Neural crest cell (in vitro differentiated cells): ENCODE data around the gene PNPLA5. TPM values are rescaled to one million over a fixed set of nuclear protein-coding genes. Genes with fewer than 3 reads are reported as not detected.

Source experiments
- DNase-seq: peaks from one replicate; pipeline ENCODE4 v3.0.0; 2021; ENCODE audit warnings: low read depth, mixed read lengths, low spot score
- H3K27ac Mint-ChIP-seq: one replicate; pipeline ENCODE4 v1.8.0; 2021; ENCODE audit warnings: mild to moderate bottlenecking, mixed read lengths; ENCODE audit not compliant: unreplicated experiment
- H3K27me3 Mint-ChIP-seq: 2 replicates; pipeline ENCODE4 v1.8.0; 2021; ENCODE audit warnings: low read depth, mild to moderate bottlenecking, mixed read lengths
- H3K36me3 Mint-ChIP-seq: 2 replicates; pipeline ENCODE4 v1.8.0; 2021; ENCODE audit warnings: low read depth, mild to moderate bottlenecking, mixed read lengths
- H3K4me1 Mint-ChIP-seq: 2 replicates; pipeline ENCODE4 v1.8.0; 2021; ENCODE audit warnings: mixed read lengths
- H3K4me3 Mint-ChIP-seq: one replicate; pipeline ENCODE4 v1.8.0; 2021; ENCODE audit warnings: mild to moderate bottlenecking, mixed read lengths
- H3K9me3 Mint-ChIP-seq: 2 replicates; pipeline ENCODE4 v1.8.0; 2021; ENCODE audit warnings: mixed read lengths
- total RNA-seq: library from RNA; stranded (reverse); gene quantifications from 2 replicates; pipeline ENCODE4 v1.2.1, GENCODE V29; 2021
- TF ChIP-seq, protein P1 (sequence below): fragments of 200-600 bp; sonication (generic); conservative IDR thresholded peaks from 2 replicates; pipeline ENCODE4 v1.5.0; 2021; ENCODE audit warnings: antibody characterized with exemption, mild to moderate bottlenecking

PNPLA5 gene
- total RNA-seq, 1 donor from 2014 or later = not detected

DNA sequence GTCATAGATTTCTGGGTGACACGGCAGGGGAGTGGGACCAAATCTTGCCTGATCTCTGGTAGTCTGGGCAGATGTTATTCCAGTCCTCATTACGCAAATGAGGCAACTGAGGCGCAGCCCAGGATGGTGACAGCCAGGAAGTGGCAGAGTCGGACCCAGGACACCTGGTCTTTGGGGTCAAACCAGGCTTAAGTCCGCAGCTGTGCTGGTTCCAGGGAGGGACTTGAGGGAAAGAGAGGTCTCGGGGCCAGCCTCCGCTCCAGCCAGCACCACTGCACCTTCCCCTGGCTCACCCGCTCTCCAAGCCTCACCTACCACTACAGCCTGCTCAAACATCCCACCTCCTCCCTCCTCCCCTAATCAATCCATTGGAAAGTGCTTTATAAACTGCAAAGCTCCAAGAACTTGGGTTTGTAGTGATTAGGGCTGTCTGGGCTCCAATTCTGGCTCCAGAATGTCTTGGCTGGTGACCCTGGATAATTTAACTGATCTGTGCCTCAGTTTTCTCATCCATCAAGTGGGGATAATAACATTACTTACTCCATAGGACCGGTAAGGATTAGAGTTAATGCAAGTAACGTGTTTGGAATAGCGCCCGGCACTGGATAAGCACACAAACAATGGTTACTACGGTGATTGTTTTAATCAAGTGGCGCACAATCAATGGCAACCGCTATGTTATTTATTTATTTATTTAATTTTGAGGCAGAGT, 526 bp upstream of the PNPLA5 start:
- no peak overlapping the region for H3K4me3 Mint-ChIP-seq
- no peaks in the 10 kb centered on the region for H3K9me3 Mint-ChIP-seq
- TF ChIP-seq, protein P1, sequence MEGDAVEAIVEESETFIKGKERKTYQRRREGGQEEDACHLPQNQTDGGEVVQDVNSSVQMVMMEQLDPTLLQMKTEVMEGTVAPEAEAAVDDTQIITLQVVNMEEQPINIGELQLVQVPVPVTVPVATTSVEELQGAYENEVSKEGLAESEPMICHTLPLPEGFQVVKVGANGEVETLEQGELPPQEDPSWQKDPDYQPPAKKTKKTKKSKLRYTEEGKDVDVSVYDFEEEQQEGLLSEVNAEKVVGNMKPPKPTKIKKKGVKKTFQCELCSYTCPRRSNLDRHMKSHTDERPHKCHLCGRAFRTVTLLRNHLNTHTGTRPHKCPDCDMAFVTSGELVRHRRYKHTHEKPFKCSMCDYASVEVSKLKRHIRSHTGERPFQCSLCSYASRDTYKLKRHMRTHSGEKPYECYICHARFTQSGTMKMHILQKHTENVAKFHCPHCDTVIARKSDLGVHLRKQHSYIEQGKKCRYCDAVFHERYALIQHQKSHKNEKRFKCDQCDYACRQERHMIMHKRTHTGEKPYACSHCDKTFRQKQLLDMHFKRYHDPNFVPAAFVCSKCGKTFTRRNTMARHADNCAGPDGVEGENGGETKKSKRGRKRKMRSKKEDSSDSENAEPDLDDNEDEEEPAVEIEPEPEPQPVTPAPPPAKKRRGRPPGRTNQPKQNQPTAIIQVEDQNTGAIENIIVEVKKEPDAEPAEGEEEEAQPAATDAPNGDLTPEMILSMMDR = no peak
- H3K36me3 Mint-ChIP-seq = no peaks in the 10 kb centered on the region
- no peak for DNase-seq
- H3K4me1 Mint-ChIP-seq = no peaks in the 10 kb centered on the region
- H3K27me3 Mint-ChIP-seq = peaks cover 78% of the 10 kb centered on the region
- H3K27ac Mint-ChIP-seq = no peak overlapping the region

DNA sequence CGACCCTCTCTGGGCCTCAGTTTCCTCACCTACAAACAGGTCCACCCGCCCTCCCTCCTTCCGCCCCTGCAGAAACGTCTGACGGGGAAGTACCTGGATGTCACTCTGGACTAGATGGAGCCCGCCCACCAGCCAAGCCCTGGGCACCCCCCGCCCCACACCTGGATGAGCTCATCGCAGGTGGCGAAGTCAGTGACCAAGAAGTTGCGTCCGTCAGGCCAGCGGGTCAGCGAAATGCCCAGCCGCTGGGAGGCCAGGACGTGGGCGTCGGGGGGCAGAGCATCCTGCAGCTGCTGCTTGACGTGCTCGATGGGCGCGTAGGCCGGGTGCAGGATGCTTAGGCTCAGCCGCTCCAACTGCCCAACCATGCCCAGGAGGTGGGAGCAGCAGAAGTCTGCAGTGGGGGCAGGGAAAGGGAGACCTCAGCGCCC, 897 bp downstream of the PNPLA5 start:
- H3K9me3 Mint-ChIP-seq = no peaks in the 10 kb centered on the region
- TF ChIP-seq, protein P1 = no peak
- no peak for DNase-seq
- H3K27ac Mint-ChIP-seq = no peak overlapping the region
- no peaks in the 10 kb centered on the region for H3K4me1 Mint-ChIP-seq
- peaks cover 89% of the 10 kb centered on the region for H3K27me3 Mint-ChIP-seq
- no peaks in the 10 kb centered on the region for H3K36me3 Mint-ChIP-seq
- H3K4me3 Mint-ChIP-seq = no peak overlapping the region

DNA sequence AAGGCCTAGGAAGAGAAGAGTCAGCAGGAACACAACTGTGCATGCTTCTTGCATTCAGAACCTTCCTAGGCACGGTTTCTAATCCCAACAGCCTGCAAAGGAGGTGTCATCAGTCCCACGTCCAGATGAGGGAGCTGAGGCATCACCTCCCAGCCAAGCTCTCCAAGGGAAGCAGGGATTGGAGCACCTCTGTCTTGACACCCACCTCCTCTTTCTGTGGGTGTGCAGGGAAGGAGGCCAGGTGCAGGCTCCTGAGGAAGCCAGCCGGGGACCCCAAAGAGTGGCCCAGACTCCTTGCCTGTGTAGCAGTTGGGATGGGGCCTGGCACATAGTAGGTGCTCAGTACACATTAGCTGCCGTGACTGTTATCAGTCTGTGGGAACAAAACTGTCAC, 2.0 kb downstream of the PNPLA5 start:
- no peaks in the 10 kb centered on the region for H3K4me1 Mint-ChIP-seq
- H3K27ac Mint-ChIP-seq = no peak overlapping the region
- no peaks in the 10 kb centered on the region for H3K9me3 Mint-ChIP-seq
- H3K4me3 Mint-ChIP-seq = no peak overlapping the region
- no peaks in the 10 kb centered on the region for H3K36me3 Mint-ChIP-seq
- DNase-seq = no peak
- TF ChIP-seq, protein P1 = no peak
- H3K27me3 Mint-ChIP-seq = peaks cover 86% of the 10 kb centered on the region

DNA sequence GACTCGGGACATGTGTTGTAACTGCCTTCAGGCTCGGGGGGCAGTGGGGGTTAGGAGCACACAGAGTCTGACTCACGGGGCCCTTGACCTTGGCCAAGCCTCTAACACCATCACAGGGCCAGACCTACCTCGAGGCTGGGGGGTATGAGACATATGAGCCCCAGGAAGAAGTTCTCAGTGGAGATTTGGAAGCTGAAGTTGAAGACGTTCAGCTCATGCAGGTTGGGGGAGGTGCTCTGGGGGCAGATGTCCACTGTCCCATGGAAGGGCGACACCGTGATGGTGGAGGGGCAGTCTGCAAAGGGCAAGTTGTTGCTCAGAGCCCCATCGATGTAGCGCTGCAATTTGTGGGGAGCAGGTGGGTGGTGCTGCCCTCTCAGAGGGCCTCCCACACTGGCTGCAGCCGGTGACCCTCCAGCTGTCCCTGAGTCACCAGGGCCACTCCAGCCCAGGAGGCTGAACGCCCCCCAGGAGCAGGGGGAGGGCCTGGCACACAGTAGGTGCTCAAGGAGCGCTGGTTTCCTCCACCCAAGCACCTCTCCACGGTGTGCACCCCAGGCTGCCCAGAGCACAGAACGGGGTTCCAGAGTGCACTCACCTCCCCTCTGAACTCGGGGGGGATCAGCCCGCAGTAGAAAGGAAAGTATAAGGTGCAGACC, 2.5 kb downstream of the PNPLA5 start:
- no peaks in the 10 kb centered on the region for H3K9me3 Mint-ChIP-seq
- no peaks in the 10 kb centered on the region for H3K4me1 Mint-ChIP-seq
- H3K4me3 Mint-ChIP-seq = no peak overlapping the region
- no peaks in the 10 kb centered on the region for H3K36me3 Mint-ChIP-seq
- H3K27me3 Mint-ChIP-seq = peaks cover 85% of the 10 kb centered on the region
- H3K27ac Mint-ChIP-seq = no peak overlapping the region
- TF ChIP-seq, protein P1 = no peak
- no peak for DNase-seq

DNA sequence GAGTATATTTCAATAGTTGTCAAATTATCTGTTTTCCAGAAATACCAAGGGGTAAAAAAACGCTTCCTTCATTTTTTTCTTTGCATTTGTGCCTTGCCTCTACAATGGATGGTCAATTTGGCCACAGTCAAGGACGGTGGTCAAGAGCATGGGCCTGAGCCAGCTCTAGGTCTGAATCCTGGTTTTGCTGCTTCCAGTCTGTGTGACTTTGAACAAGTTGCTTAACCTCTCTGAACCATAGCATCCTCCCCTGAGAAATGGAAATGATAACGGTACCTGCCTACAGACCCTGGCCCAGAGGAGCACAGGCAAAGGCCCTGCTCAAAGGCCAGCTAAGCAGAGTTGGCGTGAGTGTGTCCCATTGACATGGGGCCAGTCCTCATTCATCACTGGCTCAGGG, 3.1 kb downstream of the PNPLA5 start:
- Mint-ChIP-seq H3K36me3 (no peaks in the 10 kb centered on the region), H3K27ac (no peak overlapping the region), H3K4me1 (no peaks in the 10 kb centered on the region), H3K27me3 (peaks cover 79% of the 10 kb centered on the region), H3K9me3 (no peaks in the 10 kb centered on the region), H3K4me3 (no peak overlapping the region)
- no peak for DNase-seq
- TF ChIP-seq, protein P1 = no peak
